ENCODE results near the gene MMS19. TPM values are rescaled to one million over a fixed set of nuclear protein-coding genes. Genes with fewer than 3 reads are reported as not detected.

MMS19 gene, protein sequence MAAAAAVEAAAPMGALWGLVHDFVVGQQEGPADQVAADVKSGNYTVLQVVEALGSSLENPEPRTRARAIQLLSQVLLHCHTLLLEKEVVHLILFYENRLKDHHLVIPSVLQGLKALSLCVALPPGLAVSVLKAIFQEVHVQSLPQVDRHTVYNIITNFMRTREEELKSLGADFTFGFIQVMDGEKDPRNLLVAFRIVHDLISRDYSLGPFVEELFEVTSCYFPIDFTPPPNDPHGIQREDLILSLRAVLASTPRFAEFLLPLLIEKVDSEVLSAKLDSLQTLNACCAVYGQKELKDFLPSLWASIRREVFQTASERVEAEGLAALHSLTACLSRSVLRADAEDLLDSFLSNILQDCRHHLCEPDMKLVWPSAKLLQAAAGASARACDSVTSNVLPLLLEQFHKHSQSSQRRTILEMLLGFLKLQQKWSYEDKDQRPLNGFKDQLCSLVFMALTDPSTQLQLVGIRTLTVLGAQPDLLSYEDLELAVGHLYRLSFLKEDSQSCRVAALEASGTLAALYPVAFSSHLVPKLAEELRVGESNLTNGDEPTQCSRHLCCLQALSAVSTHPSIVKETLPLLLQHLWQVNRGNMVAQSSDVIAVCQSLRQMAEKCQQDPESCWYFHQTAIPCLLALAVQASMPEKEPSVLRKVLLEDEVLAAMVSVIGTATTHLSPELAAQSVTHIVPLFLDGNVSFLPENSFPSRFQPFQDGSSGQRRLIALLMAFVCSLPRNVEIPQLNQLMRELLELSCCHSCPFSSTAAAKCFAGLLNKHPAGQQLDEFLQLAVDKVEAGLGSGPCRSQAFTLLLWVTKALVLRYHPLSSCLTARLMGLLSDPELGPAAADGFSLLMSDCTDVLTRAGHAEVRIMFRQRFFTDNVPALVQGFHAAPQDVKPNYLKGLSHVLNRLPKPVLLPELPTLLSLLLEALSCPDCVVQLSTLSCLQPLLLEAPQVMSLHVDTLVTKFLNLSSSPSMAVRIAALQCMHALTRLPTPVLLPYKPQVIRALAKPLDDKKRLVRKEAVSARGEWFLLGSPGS
- total RNA-seq: 10 to 100 TPM; 84.7 to 86.8 TPM

DNA sequence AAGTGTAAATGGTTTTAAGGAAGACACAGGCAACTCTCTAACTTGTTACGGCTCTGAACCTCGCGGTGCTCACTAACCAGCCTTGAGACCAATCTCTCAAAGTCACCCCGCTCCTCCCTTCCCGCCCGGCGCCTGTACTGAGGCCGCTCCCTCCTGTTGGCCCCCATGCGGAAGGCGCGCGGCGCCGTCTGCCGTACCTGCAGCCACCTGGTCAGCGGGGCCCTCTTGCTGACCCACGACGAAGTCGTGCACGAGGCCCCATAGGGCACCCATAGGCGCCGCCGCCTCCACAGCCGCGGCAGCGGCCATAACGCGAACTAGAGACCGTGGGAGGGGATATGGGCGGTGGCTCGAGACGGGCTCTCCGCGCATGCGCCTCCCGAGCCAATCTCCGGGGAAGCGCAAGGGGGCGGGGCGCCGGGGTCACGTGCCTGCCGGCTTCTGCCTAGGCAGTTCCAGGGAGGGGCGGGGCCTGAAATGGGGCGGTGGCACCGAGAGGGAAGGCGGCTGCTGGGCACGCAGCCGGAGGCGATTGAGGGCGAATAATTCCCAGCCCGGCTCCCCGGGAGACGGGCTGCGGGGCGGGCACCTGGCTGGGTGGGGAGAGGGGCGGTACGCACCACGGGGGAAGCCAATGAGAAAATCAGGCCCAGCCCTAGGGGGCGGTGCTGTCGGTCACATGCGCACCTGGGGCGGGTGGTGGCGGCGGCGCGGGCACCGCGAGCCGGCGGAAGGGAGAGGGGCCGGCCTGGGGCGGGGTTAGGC lies at the start of gene MMS19:
TSS of gene MMS19 (minus strand) at position 347 of the 765 bp plus-strand sequence. CDS start at position 309, 38 bp downstream.
- Mint-ChIP-seq H3K4me3 (peak within 1 kb of the TSS; percentile 98), H3K9me3 (no peaks in the 10 kb centered on the region), H3K27ac (peak within 1 kb of the TSS; percentile 97), H3K27me3 (peaks cover 23% of the 10 kb centered on the region), H3K36me3 (peaks cover 7% of the 10 kb centered on the region), H3K4me1 (ENCODE audit: low read depth) (peaks cover 33% of the 10 kb centered on the region)
- ChIA-PET POLR2A (interaction anchor here (1.0 to 1.8 kb wide), 3 partner anchors 54 to 165 kb away, joined by 4 to 9 read pairs (median 6); no protein-coding TSS in a partner anchor), CTCF (interaction anchor here (1.4 to 2.8 kb wide), 2 partner anchors 34 to 55 kb away, joined by 4 to 18 read pairs; no protein-coding TSS in a partner anchor)
- DNase-seq: peak; percentile 99
- intact Hi-C loops (cut with micrococcal nuclease): loop anchor here (1.0 to 5.0 kb wide), 8 partner anchors 36 to 189 kb away; partner anchors contain the start of genes AVPI1, EXOSC1, PI4K2A and RRP12

DNA sequence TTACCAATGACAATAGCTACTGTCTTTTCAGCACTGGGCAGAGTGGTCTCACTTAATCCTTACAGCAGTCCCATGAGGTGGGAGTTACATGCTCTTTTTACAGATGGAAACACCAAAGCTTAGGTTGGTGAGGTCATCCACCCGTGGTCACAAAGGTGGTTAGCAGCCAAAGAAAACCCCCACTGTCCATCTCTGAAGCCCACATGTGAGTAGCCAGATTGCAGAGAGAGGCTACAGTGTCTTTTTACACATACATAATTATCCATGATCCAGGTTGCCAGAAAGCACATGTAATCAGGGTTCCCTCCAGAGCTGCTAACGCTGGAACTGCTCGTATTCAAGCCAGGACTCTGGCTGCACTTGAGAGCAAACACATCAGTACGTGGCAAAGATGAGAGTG lies 49.7 kb upstream of the MMS19 start:
- intact Hi-C loops (cut with micrococcal nuclease): no loop called here
- H3K27ac Mint-ChIP-seq: no peak overlapping the region
- ChIA-PET POLR2A (no interaction called here), CTCF (interaction anchor here (0.5 kb wide), 1 partner anchor 12 kb away, joined by 3 read pairs; no protein-coding TSS in a partner anchor)
- H3K4me1 Mint-ChIP-seq (ENCODE audit: low read depth): peaks cover 9% of the 10 kb centered on the region
- no peak overlapping the region for H3K4me3 Mint-ChIP-seq
- no peak for DNase-seq
- H3K36me3 Mint-ChIP-seq: no peaks in the 10 kb centered on the region
- no peaks in the 10 kb centered on the region for H3K9me3 Mint-ChIP-seq
- peaks cover 2% of the 10 kb centered on the region for H3K27me3 Mint-ChIP-seq

DNA sequence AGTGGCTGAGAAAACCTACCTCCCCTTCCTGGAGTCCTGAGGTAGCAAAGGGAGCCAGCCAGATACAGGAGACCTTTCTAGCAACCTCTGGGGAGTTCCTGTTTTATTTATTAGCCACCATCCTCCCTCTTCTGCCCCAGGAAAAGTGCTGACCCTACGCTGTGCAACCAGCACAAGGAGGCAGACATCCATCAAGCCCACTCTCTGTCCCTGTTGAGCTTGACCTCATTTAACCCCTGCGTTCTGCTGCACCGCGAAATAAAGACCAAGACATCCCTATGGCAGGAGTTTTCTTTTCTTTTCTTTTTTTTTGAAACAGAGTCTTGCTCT lies 49.0 kb upstream of the MMS19 start:
- intact Hi-C loops (cut with micrococcal nuclease): no loop called here

DNA sequence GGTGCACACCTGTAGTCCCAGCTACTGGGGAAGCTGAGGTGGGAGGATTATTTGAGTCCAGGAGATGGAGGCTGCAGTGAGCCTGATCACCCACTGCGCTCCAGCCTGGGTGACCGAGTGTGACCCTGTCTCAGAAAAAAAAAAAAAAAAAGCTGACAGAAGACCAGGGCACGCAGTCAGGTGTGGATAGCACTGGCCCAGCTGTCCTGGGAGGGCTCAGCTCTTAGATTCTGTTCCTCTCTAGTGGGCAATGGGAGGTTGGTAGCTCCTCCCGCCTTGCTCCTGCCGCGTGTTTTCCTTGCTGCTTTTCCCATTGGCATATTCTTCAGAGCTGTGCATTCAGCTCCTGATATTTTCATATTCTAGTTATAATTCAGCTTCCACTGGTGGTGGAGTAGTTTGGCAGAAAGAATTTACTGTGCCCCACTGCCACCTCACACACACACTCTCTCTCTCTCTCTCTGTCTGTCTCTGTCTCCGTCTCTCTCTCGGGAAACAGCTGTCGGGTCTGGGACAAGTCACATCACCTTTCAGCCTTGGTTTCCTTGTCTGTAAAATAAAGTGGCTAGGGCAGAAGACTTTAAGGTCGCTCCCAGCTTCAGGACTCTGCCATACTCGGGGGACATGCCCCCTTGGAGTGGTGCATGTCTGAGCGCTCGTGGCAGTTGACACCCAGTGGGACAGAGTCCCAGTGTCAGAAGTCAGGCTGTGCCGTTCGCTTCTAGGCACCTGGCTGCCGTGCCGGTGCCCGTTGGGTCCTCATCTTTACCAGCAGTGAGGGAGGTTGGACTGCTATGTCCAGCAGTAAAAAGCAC lies 48.4 kb upstream of the MMS19 start:
- DNase-seq: no peak
- no peaks in the 10 kb centered on the region for H3K9me3 Mint-ChIP-seq
- no peak overlapping the region for H3K4me3 Mint-ChIP-seq
- H3K27ac Mint-ChIP-seq: no peak overlapping the region
- intact Hi-C loops (cut with micrococcal nuclease): no loop called here
- peaks cover 22% of the 10 kb centered on the region for H3K4me1 Mint-ChIP-seq (ENCODE audit: low read depth)
- H3K27me3 Mint-ChIP-seq: peaks cover 2% of the 10 kb centered on the region
- H3K36me3 Mint-ChIP-seq: no peaks in the 10 kb centered on the region
- ChIA-PET CTCF (interaction anchor here (0.6 to 2.1 kb wide), 5 partner anchors 11 to 133 kb away, joined by 3 to 17 read pairs (median 4); no protein-coding TSS in a partner anchor), POLR2A (interaction anchor here (0.8 to 0.9 kb wide), 2 partner anchors 92 to 140 kb away, joined by 3 read pairs; partner anchors contain the start of gene AVPI1)

More for the DNA sequence above, 49.0 kb upstream of the MMS19 start:
- H3K36me3 Mint-ChIP-seq: no peaks in the 10 kb centered on the region
- peaks cover 16% of the 10 kb centered on the region for H3K4me1 Mint-ChIP-seq (ENCODE audit: low read depth)
- H3K27ac Mint-ChIP-seq: no peak overlapping the region
- no peak overlapping the region for H3K4me3 Mint-ChIP-seq
- no peak for DNase-seq
- ChIA-PET CTCF (interaction anchor here (1.4 to 2.1 kb wide), 2 partner anchors 12 to 14 kb away, joined by 3 to 17 read pairs; no protein-coding TSS in a partner anchor), POLR2A (no interaction called here)
- peaks cover 2% of the 10 kb centered on the region for H3K27me3 Mint-ChIP-seq
- no peaks in the 10 kb centered on the region for H3K9me3 Mint-ChIP-seq

DNA sequence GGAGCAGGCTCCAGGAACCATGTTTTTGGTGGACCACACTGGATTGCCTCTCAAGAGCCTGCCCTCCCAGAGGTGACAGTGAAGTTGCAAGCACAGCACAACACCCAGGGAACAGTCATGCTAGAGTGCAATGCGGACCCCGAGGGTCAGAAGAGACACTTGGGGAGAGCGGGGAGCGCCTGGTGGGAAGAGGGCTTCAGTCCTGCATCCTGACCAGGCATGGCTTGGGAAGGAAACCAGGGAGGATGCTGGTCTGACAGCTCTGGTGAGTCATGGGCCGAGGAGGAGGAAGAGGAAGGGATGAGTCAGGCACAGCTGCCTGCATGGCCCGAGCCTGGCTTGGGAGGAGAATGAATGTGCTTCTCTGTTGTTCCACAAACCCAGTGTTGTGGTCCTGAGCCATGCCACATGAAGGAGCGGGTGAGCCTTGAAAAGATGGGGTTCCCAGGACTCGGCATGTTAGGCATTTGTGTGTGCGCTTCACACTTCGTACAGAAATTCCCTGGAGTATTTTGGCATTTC lies 44.9 kb upstream of the MMS19 start:
- peak overlapping the region; percentile 38 for H3K27ac Mint-ChIP-seq
- intact Hi-C loops (cut with micrococcal nuclease): loop anchor here (2.0 kb wide), 2 partner anchors 44 to 136 kb away; partner anchors contain the start of genes MMS19 and UBTD1
- CTCF ChIA-PET: interaction anchor here (0.6 to 2.4 kb wide), 4 partner anchors 9 to 133 kb away, joined by 3 to 13 read pairs (median 4); no protein-coding TSS in a partner anchor
- POLR2A ChIA-PET: interaction anchor here (0.9 kb wide), 1 partner anchor 97 kb away, joined by 4 read pairs; the partner anchor contains the start of gene PI4K2A
- no peaks in the 10 kb centered on the region for H3K36me3 Mint-ChIP-seq
- peaks cover 22% of the 10 kb centered on the region for H3K4me1 Mint-ChIP-seq (ENCODE audit: low read depth)
- H3K9me3 Mint-ChIP-seq: no peaks in the 10 kb centered on the region
- peak; percentile 86 for DNase-seq
- no peak overlapping the region for H3K4me3 Mint-ChIP-seq
- peaks cover 2% of the 10 kb centered on the region for H3K27me3 Mint-ChIP-seq

DNA sequence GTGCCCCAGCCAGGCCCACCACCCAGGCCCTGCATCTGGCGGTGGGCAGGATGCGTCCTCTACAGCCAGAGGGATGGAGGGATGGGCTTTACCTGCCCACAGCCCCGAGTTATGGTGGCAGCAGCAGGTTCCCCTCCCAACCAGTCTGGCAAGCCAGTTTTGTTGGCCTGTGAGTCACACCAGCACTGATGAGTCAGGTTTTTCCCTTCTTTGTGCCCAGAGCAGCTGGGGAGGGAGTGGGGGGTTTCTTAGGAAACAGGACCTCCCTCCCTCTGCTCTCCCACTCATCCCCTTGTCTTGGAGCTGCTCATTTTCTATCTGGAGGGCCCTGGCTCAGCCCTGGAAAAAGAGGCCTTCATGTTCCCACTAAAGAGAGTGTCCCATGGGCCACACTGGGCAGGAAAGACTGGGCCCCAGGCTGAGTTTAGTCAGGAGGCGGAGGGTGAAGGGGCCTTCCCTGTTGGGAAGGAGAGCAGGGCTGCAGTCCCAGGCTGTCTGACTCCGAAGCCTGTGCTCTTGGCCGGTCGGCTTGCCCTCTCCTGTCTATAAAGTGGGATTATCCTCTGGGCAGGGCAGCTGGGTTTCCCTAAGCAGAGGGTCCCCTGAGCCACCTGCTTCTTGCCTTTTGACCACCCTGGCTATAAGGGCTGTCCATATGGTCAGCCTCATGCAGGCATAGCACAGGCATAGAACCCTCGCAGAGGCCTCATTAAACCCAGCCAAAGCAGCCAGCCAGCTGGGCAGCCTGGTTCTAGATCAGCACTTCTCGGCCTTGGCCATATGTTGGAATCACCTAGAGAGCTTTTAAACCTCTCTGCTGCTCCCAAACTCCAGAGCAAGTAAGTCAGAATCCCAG lies 44.2 kb upstream of the MMS19 start:
- no peaks in the 10 kb centered on the region for H3K36me3 Mint-ChIP-seq
- H3K27ac Mint-ChIP-seq: peak overlapping the region; percentile 53
- POLR2A ChIA-PET: interaction anchor here (0.9 kb wide), 1 partner anchor 98 kb away, joined by 4 read pairs; the partner anchor contains the start of gene PI4K2A
- intact Hi-C loops (cut with micrococcal nuclease): loop anchor here (2.0 kb wide), 2 partner anchors 44 to 136 kb away; partner anchors contain the start of genes MMS19 and UBTD1
- CTCF ChIA-PET: interaction anchor here (0.6 to 2.4 kb wide), 4 partner anchors 8 to 132 kb away, joined by 3 to 13 read pairs (median 4); no protein-coding TSS in a partner anchor
- peaks cover 22% of the 10 kb centered on the region for H3K4me1 Mint-ChIP-seq (ENCODE audit: low read depth)
- no peak overlapping the region for H3K4me3 Mint-ChIP-seq
- peak; percentile 76 for DNase-seq
- peaks cover 2% of the 10 kb centered on the region for H3K27me3 Mint-ChIP-seq
- H3K9me3 Mint-ChIP-seq: no peaks in the 10 kb centered on the region

DNA sequence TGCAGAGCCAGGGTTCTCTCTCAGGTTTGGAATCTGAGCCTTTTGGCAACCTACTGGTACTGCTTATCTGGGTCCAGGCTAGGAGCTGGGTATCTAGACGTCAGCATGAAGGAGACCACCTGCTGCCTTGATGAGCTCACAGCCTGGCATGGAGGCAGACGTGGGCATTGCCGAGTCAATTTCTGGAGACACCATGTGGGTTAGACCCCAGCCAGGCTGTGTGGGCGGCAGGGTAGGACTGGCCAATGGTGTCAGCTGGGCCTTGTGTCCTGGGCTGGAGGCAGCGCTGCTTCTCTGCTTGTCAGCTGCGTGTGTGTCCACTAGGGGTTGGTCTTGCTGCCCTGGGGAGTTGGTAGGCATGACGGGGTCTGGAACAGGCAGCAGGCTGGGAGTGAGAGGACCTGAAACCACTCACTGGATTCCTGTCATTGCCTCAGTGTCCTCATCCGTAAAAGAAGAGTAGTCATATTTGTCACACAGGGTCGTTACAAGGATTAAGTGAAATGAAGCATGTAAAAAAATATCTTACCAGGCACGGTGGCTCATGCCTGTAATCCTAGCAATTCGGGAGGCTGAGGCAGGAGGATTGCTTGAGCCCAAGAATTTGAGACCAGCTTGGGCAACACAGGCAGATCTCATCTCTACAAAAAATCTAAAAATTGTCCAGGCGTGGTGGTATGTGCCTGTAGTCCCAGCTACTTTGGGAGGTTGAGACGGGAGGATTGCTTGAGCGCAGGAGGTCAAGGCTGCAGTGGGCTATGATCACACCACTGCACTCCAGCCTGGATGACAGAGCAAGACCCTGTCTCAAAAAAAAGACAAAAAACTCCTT lies 42.7 kb upstream of the MMS19 start:
- H3K27ac Mint-ChIP-seq: no peak overlapping the region
- POLR2A ChIA-PET: no interaction called here

DNA sequence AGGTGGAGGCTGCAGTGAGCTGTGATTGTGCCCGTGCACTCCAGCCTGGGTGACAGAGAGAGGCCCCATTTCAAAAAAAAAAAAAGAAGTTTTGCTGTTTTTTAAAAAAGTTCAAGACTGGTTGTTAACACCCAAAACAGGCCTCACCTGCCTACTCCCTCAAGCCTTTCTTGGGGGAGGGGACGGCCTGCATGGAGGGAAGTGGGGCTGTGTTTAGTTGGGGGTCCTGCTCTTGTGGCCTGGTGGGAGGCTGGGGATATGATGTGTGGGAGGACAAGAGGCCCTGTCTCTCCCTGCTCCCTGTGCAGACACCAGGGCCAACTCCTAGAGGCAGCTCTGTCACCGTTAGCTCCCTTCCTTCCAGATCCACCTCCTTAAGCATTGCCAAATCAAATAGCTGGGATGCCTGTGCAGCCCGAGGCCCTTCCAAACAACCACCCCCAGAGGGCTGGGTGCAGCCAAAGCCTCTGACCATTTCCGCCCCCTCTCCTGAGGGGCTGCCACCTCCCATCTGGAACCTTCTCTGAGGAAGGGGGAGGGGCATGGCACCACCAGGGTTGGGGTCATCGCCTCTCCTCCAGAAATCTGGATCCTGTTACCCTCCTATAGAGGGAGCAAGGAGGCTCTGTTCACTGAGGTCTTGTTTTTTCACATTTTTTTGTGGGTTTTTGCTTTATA lies 41.4 kb upstream of the MMS19 start:
- CTCF ChIA-PET: interaction anchor here (0.6 to 2.0 kb wide), 3 partner anchors 12 to 16 kb away, joined by 3 to 9 read pairs (median 3); no protein-coding TSS in a partner anchor
- Mint-ChIP-seq H3K27ac (no peak overlapping the region), H3K27me3 (no peaks in the 10 kb centered on the region), H3K36me3 (no peaks in the 10 kb centered on the region), H3K4me1 (ENCODE audit: low read depth) (peaks cover 22% of the 10 kb centered on the region), H3K9me3 (no peaks in the 10 kb centered on the region), H3K4me3 (no peak overlapping the region)
- POLR2A ChIA-PET: interaction anchor here (1.2 kb wide), 1 partner anchor 221 kb away, joined by 3 read pairs; the partner anchor contains the start of gene FRAT1
- DNase-seq: no peak
- intact Hi-C loops (cut with micrococcal nuclease): no loop called here

More for the DNA sequence above, 42.7 kb upstream of the MMS19 start:
- Mint-ChIP-seq H3K4me1 (ENCODE audit: low read depth) (peaks cover 22% of the 10 kb centered on the region), H3K9me3 (no peaks in the 10 kb centered on the region), H3K4me3 (no peak overlapping the region), H3K36me3 (no peaks in the 10 kb centered on the region), H3K27me3 (peaks cover 2% of the 10 kb centered on the region)
- CTCF ChIA-PET: interaction anchor here (0.6 to 2.4 kb wide), 4 partner anchors 10 to 31 kb away, joined by 3 to 13 read pairs (median 3); no protein-coding TSS in a partner anchor
- intact Hi-C loops (cut with micrococcal nuclease): no loop called here
- DNase-seq: no peak

Data from activated CD4-positive, alpha-beta memory T cell treated with anti-CD3 and anti-CD28 coated beads for 36 hours (primary cell).